22Rv1 (cell line): ENCODE results near the gene CFAP97D1.

Source experiments
- ZFX ChIP-seq: fragments of 450-650 bp; IDR thresholded peaks from 2 replicates; pipeline ENCODE4 v1.6.1; 2017; ENCODE audit warnings: antibody characterized with exemption, borderline replicate concordance
- TF ChIP-seq, protein P1 (sequence below): fragments of 450-650 bp; IDR thresholded peaks from 2 replicates; pipeline ENCODE4 v1.5.1; 2017; ENCODE audit warnings: mild to moderate bottlenecking

DNA sequence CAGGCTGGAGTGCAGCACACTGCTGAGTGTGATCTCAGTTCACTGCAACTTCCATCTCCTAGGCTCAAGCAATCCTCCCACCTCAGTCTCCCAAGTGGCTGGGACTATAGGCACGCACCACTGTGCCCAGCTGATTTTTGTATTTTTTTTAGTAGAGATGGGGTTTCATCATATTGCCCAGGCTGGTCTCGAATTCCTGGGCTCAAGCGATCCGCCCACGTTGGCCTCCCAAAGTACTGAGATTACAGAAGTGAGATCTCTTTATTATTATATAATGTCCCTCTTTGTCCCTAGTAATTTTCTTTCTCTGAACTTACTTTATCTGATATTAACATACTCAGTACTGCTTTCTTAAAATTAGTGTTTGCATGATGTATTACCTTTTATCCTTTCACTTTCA lies 8.3 kb downstream of the CFAP97D1 start:
- TF ChIP-seq, protein P1, sequence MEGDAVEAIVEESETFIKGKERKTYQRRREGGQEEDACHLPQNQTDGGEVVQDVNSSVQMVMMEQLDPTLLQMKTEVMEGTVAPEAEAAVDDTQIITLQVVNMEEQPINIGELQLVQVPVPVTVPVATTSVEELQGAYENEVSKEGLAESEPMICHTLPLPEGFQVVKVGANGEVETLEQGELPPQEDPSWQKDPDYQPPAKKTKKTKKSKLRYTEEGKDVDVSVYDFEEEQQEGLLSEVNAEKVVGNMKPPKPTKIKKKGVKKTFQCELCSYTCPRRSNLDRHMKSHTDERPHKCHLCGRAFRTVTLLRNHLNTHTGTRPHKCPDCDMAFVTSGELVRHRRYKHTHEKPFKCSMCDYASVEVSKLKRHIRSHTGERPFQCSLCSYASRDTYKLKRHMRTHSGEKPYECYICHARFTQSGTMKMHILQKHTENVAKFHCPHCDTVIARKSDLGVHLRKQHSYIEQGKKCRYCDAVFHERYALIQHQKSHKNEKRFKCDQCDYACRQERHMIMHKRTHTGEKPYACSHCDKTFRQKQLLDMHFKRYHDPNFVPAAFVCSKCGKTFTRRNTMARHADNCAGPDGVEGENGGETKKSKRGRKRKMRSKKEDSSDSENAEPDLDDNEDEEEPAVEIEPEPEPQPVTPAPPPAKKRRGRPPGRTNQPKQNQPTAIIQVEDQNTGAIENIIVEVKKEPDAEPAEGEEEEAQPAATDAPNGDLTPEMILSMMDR: no peak
- no peak for TF ChIP-seq ZFX
